Measurements from ENCODE around the gene SLC35D1. TPM values are rescaled to one million over a fixed set of nuclear protein-coding genes. Genes with fewer than 3 reads are reported as not detected.

The SLC35D1 gene
- total RNA-seq, 1 experiment from 2014 or later: 7.9 TPM

DNA sequence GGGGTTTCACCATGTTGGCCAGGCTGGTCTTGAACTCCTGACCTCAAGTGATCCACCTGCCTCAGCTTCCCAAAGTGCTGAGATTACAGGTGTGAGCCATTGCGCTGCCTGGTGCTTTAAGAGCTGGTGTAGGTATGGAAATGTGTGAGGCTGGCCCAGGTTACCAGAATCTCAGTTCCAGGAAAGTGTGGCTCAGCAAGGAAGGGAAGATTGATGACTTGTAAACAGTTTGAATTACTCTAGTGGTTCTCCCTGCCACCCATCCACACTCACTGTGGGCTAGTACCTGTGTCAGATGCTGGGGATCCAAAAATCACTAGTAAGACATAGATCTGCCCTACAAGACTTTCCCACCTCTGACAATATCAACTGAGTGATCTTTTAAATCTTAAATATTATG is 34.5 kb upstream of the SLC35D1 start:
- POLR2A ChIA-PET (ENCODE audit: low non-redundant PET): no interaction called here
- no TSS peak for BruUV-seq (replicated peaks)

DNA sequence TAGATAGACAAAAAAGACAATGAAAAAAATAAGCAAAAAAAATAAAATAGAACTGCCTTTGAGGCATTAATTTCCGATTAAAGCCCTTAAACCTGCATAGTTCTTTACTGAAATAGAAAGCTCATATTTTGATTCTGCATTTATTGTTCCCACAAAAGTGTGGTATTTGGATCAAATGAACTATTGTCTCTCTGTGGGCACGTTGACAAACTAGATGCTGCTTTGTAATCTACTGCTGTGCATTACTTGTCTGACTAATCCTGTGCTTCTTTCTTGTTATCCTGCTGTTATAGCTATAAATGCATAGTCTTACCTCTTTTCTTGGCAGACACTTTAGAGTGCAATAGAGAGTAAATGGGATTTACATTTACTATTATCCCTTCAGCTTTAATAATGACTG is 31.4 kb upstream of the SLC35D1 start:
- intact Hi-C loops (cut with micrococcal nuclease; ENCODE audit: unreplicated experiment): no loop called here
- no TSS peak for BruUV-seq (replicated peaks)
- CTCF ChIA-PET: no interaction called here
- H3K36me3 ChIP-seq (ENCODE audit: insufficient read depth, low read length, poor library complexity, severe bottlenecking): no peaks in the 10 kb centered on the region
- H3K9me3 ChIP-seq (ENCODE audit: low read depth, low read length, poor library complexity, severe bottlenecking): no peaks in the 10 kb centered on the region
- H3K4me3 ChIP-seq (ENCODE audit: low read depth, low read length, poor library complexity, severe bottlenecking): no peak overlapping the region
- no peak overlapping the region for H3K27ac ChIP-seq (ENCODE audit: low read depth, low read length, poor library complexity, severe bottlenecking)
- H3K27me3 ChIP-seq (replicated peaks; ENCODE audit: insufficient read depth, low read depth, low read length, poor library complexity): no peaks in the 10 kb centered on the region
- TF ChIP-seq EZH2 (IDR thresholded peaks at IDR 0.05; ENCODE audit: borderline replicate concordance, low read depth, low read length, poor library complexity, severe bottlenecking): no peak
- TF ChIP-seq, protein P1, sequence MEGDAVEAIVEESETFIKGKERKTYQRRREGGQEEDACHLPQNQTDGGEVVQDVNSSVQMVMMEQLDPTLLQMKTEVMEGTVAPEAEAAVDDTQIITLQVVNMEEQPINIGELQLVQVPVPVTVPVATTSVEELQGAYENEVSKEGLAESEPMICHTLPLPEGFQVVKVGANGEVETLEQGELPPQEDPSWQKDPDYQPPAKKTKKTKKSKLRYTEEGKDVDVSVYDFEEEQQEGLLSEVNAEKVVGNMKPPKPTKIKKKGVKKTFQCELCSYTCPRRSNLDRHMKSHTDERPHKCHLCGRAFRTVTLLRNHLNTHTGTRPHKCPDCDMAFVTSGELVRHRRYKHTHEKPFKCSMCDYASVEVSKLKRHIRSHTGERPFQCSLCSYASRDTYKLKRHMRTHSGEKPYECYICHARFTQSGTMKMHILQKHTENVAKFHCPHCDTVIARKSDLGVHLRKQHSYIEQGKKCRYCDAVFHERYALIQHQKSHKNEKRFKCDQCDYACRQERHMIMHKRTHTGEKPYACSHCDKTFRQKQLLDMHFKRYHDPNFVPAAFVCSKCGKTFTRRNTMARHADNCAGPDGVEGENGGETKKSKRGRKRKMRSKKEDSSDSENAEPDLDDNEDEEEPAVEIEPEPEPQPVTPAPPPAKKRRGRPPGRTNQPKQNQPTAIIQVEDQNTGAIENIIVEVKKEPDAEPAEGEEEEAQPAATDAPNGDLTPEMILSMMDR (conservative IDR thresholded peaks at IDR 0.05; ENCODE audit: low read depth, low read length): no peak
- no peak for DNase-seq (ENCODE audit: low spot score)
- H3K4me1 ChIP-seq (ENCODE audit: insufficient read depth, low read length, poor library complexity, severe bottlenecking): no peaks in the 10 kb centered on the region
- POLR2A ChIA-PET (ENCODE audit: low non-redundant PET): no interaction called here

More for the DNA sequence above, 34.5 kb upstream of the SLC35D1 start:
- Histone ChIP-seq H3K27me3 (replicated peaks; ENCODE audit: insufficient read depth, low read depth, low read length, poor library complexity) (no peaks in the 10 kb centered on the region), H3K4me3 (ENCODE audit: low read depth, low read length, poor library complexity, severe bottlenecking) (no peak overlapping the region), H3K27ac (ENCODE audit: low read depth, low read length, poor library complexity, severe bottlenecking) (no peak overlapping the region), H3K4me1 (ENCODE audit: insufficient read depth, low read length, poor library complexity, severe bottlenecking) (no peaks in the 10 kb centered on the region), H3K36me3 (ENCODE audit: insufficient read depth, low read length, poor library complexity, severe bottlenecking) (no peaks in the 10 kb centered on the region), H3K9me3 (ENCODE audit: low read depth, low read length, poor library complexity, severe bottlenecking) (no peaks in the 10 kb centered on the region)
- intact Hi-C loops (cut with micrococcal nuclease; ENCODE audit: unreplicated experiment): no loop called here
- CTCF ChIA-PET: no interaction called here
- DNase-seq (ENCODE audit: low spot score): no peak
- TF ChIP-seq EZH2 (IDR thresholded peaks at IDR 0.05; ENCODE audit: borderline replicate concordance, low read depth, low read length, poor library complexity, severe bottlenecking): no peak
- TF ChIP-seq, protein P1 (conservative IDR thresholded peaks at IDR 0.05; ENCODE audit: low read depth, low read length): no peak

DNA sequence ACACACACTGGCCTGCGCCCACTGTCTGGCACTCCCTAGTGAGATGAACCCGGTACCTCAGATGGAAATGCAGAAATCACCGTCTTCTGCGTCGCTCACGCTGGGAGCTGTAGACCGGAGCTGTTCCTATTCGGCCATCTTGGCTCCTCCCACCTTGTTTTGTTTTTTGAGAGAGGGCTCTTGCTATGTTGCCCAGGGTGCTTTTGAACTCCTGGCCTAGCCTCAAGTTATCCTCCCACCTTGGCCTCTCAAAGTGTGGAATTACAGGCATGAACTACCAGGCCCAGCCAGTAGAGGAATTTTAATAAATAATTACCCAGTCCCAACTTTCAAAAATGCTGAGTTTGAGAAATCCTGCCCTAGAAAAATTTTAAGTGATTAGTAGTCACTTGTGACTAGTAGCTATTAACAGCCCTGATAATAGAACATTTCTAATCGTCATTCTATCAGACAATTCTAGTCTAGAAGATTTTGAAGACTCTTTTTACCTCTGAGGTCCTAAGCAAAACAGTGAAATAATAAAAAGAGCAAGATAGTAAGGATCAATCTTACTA is 30.9 kb upstream of the SLC35D1 start:
- DNase-seq (ENCODE audit: low spot score): no peak
- ChIA-PET CTCF (no interaction called here), POLR2A (ENCODE audit: low non-redundant PET) (no interaction called here)
- no peaks in the 10 kb centered on the region for H3K36me3 ChIP-seq (ENCODE audit: insufficient read depth, low read length, poor library complexity, severe bottlenecking)
- no TSS peak for BruUV-seq (replicated peaks)
- no peaks in the 10 kb centered on the region for H3K27me3 ChIP-seq (replicated peaks; ENCODE audit: insufficient read depth, low read depth, low read length, poor library complexity)
- H3K27ac ChIP-seq (ENCODE audit: low read depth, low read length, poor library complexity, severe bottlenecking): no peak overlapping the region
- H3K4me1 ChIP-seq (ENCODE audit: insufficient read depth, low read length, poor library complexity, severe bottlenecking): no peaks in the 10 kb centered on the region
- TF ChIP-seq, protein P1 (conservative IDR thresholded peaks at IDR 0.05; ENCODE audit: low read depth, low read length): no peak
- TF ChIP-seq EZH2 (IDR thresholded peaks at IDR 0.05; ENCODE audit: borderline replicate concordance, low read depth, low read length, poor library complexity, severe bottlenecking): no peak
- H3K9me3 ChIP-seq (ENCODE audit: low read depth, low read length, poor library complexity, severe bottlenecking): no peaks in the 10 kb centered on the region
- H3K4me3 ChIP-seq (ENCODE audit: low read depth, low read length, poor library complexity, severe bottlenecking): no peak overlapping the region
- intact Hi-C loops (cut with micrococcal nuclease; ENCODE audit: unreplicated experiment): no loop called here

All from A673 (cell line).